Measurements from ENCODE around the gene FAM222A. TPM values are rescaled to one million over a fixed set of nuclear protein-coding genes. Genes with fewer than 3 reads are reported as not detected.

FAM222A gene
- total RNA-seq, 1 experiment from 2014 or later: 2.8 TPM

DNA sequence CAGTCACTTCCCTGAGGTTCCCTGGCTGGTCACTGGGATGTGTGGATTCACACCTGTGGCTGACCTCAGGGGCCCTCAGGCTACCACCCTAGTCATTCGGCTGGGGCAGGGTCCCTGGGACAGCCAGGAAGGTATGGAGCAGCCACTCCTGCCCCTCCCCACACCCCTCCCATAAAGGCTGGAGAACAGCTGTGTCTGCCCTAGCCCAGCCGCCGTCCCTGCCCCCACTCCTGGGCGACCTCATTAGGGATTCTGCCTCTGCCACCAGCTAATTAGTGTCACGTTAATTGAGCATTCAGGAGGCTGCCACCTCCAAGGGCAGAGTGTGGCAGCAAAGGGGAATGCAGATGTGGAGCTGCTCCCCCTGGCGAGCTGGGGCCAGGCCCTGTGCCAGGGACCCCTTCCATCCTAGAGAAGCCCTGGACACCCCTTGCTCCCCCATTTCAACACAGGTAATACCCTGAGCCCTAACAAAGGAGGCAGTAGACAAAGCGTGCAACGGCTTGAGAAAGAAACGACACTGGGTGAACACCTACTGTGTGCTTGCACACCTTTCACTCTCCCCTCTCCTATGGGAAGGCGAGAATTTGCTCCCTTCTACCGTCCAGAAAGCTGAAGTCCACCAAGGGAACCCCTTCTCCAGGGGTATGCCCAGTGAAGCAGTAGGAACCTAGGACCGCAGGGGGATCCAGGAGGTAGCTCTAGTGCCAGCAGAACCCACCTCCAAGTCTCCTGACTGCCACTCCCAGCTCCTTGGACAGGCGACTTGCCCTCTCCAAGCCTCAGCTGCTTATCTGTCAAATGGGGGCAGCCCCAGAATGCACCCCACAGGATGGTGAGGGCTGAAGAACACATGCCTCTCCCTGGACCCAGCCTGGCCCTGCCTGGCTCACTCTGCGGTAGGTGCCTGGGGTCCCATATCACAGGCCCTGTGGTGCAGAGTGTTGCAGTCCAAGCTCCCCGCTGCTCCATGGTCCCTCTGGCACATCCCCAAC lies 45.1 kb downstream of the FAM222A start:
- Histone ChIP-seq H3K79me2 (ENCODE audit: insufficient read depth, low read length) (no peaks in the 10 kb centered on the region), H2BK120ac (ENCODE audit: low read depth, low read length, poor library complexity, severe bottlenecking) (no peak overlapping the region), H3K56ac (ENCODE audit: insufficient read length, low read depth, low read length) (no peak overlapping the region), H2BK15ac (ENCODE audit: low read depth, low read length) (no peak overlapping the region), H2AFZ (ENCODE audit: low read length) (no peak overlapping the region), H3K23me2 (ENCODE audit: insufficient read length, low read depth, low read length, poor library complexity, severe bottlenecking) (no peaks in the 10 kb centered on the region), H3K9ac (ENCODE audit: extremely low read depth, insufficient read length, low read length) (no peak overlapping the region), H4K5ac (ENCODE audit: insufficient read length, low read depth, low read length) (no peak overlapping the region), H4K20me1 (ENCODE audit: control insufficient read depth, insufficient read depth, insufficient read length) (no peaks in the 10 kb centered on the region), H3K18ac (ENCODE audit: insufficient read length, low read depth, low read length) (no peak overlapping the region), H2AK5ac (ENCODE audit: insufficient read length, low read length) (no peak overlapping the region), H3K27ac (ENCODE audit: insufficient read length, low read depth, low read length) (no peak overlapping the region), H3K79me1 (ENCODE audit: insufficient read depth, low read depth, low read length, poor library complexity, severe bottlenecking) (no peaks in the 10 kb centered on the region), H2BK20ac (ENCODE audit: low read depth, low read length, poor library complexity, severe bottlenecking) (no peak overlapping the region), H3T11ph (ENCODE audit: low read length) (no peak overlapping the region), H3K4me2 (ENCODE audit: insufficient read depth, insufficient read length, low read length) (no peak overlapping the region), H3K14ac (ENCODE audit: insufficient read depth, low read length) (no peak overlapping the region; the same call in 1 of the 2 replicates), H2BK5ac (ENCODE audit: insufficient read length, low read length) (no peak overlapping the region), H2BK12ac (ENCODE audit: insufficient read length, low read depth, low read length) (no peak overlapping the region), H3K23ac (ENCODE audit: insufficient read length, low read depth, low read length) (no peak overlapping the region), H4K91ac (ENCODE audit: insufficient read length, low read depth, low read length) (no peak overlapping the region), H3K9me3 (ENCODE audit: control insufficient read depth, low read depth, low read length) (no peaks in the 10 kb centered on the region), H4K8ac (replicated peaks; ENCODE audit: insufficient read length, low read depth, low read length) (no peak overlapping the region), H3K4ac (ENCODE audit: low read depth, low read length) (no peak overlapping the region), H3K27me3 (ENCODE audit: insufficient read depth, low read length) (no peaks in the 10 kb centered on the region), H3K4me1 (ENCODE audit: insufficient read depth, low read length) (no peaks in the 10 kb centered on the region)
- WGBS (ENCODE audit: extremely low coverage, insufficient read length, low lambda C conversion rate): no CpG with 5 or more reads among the region's 15 CpGs
- no peak overlapping the region for H3K27ac Mint-ChIP-seq
- H3K9me3 Mint-ChIP-seq: peaks cover 6 to 7% of the 10 kb centered on the region in 2 experiments; a peak in 4 of 5 replicates
- no peak overlapping the region for H3K4me3 Mint-ChIP-seq
- DNase-seq: peak; percentile 36
- peaks cover 0 to 7% (median 3%) of the 10 kb centered on the region in 3 experiments; a peak in 3 of 7 replicates for H3K36me3 Mint-ChIP-seq (ENCODE audit: insufficient read depth in 1 of 3, low read depth in 3 of 3)
- H3K27me3 Mint-ChIP-seq (ENCODE audit: low read depth): no peaks in the 10 kb centered on the region; the same call in none of the 2 replicates
- H3K4me1 Mint-ChIP-seq: peaks cover 13 to 28% of the 10 kb centered on the region in 2 experiments
- TF ChIP-seq, protein P1, sequence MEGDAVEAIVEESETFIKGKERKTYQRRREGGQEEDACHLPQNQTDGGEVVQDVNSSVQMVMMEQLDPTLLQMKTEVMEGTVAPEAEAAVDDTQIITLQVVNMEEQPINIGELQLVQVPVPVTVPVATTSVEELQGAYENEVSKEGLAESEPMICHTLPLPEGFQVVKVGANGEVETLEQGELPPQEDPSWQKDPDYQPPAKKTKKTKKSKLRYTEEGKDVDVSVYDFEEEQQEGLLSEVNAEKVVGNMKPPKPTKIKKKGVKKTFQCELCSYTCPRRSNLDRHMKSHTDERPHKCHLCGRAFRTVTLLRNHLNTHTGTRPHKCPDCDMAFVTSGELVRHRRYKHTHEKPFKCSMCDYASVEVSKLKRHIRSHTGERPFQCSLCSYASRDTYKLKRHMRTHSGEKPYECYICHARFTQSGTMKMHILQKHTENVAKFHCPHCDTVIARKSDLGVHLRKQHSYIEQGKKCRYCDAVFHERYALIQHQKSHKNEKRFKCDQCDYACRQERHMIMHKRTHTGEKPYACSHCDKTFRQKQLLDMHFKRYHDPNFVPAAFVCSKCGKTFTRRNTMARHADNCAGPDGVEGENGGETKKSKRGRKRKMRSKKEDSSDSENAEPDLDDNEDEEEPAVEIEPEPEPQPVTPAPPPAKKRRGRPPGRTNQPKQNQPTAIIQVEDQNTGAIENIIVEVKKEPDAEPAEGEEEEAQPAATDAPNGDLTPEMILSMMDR (conservative IDR thresholded peaks at IDR 0.05): no peak

Measured in H9 (cell line).